K562 (cell line): Measurements from ENCODE around the gene PRKD1. TPM values are rescaled to one million over a fixed set of nuclear protein-coding genes. Genes with fewer than 3 reads are reported as not detected.

Source experiments
- ATAC-seq: fragments of 200-7000 bp; cut with Tn5 transposase; 3 replicates; pipeline ENCODE4 v1.9.1; 2020; ENCODE audit warnings: moderate library complexity
- BruUV-seq: library from RNA; stranded (reverse); fragments of 400-500 nt; replicated peaks from 2 replicates; lab custom pipeline; 2021; lab: Mats Ljungman, UMichigan
- CTCF ChIA-PET: fragments of 300-600 bp; formaldehyde crosslinking; extraction: SDS; loops from one replicate; lab custom pipeline; 2021; ENCODE audit warnings: low intra/inter-chr PET ratio; lab: Yijun Ruan, JAX
- POLR2A ChIA-PET: fragments of 300-600, 350-650 bp; sonication (Branson Sonifier 250); formaldehyde crosslinking; extraction: SDS; loops from one replicate; lab custom pipeline; 2021; ENCODE audit warnings: antibody characterized with exemption, inconsistent platforms; lab: Yijun Ruan, JAX
- DNase-seq, 4 experiments: peaks; one replicate each; pipeline versions ENCODE4 v3.0.0 to v3.0.0-alpha.2; 2011 to 2018; ENCODE audit warnings: low spot score in 3 of 4, mixed read lengths in 3 of 4; ENCODE audit errors: extremely low read depth in 1 of 4
- FAIRE-seq: peaks from 2 replicates; lab custom pipeline; 2011; peaks lifted over from hg19 to GRCh38; lab: Jason Lieb, UNC
- H2AFZ ChIP-seq: 2 replicates; pipeline ENCODE4 v1.6.0; 2011; ENCODE audit warnings: low read depth, low read length, control low read depth, inconsistent platforms
- H3K27ac ChIP-seq: fragments of 200-600 bp; 3 replicates; pipeline ENCODE4 v1.8.0; 2011; ENCODE audit warnings: low read depth, mild to moderate bottlenecking, control low read depth, inconsistent platforms, low read length, moderate library complexity, mixed read lengths; ENCODE audit errors: extremely low read depth
- H3K27me3 ChIP-seq, 2 experiments: fragments of 300-600 bp in 1 of 2; 2 replicates in 1 of 2; 3 replicates in 1 of 2; pipeline versions ENCODE4 v1.6.0 to v1.8.0; 2011; ENCODE audit warnings: inconsistent platforms in 2 of 2, low read length in 2 of 2, mild to moderate bottlenecking in 1 of 2, mixed read lengths in 1 of 2, moderate library complexity in 1 of 2; ENCODE audit not compliant: control insufficient read depth in 2 of 2, insufficient read depth in 2 of 2
- H3K36me3 ChIP-seq: fragments of 300-600 bp; 3 replicates; pipeline ENCODE4 v1.8.0; 2011; ENCODE audit warnings: mild to moderate bottlenecking, low read length, inconsistent platforms; ENCODE audit not compliant: control insufficient read depth, insufficient read depth
- H3K4me1 ChIP-seq, 2 experiments: fragments of 200-600 bp in 1 of 2; replicated peaks in 1 of 2; 2 replicates in 1 of 2; 3 replicates in 1 of 2; pipeline versions ENCODE4 v1.5.1 to v1.8.0; 2011; ENCODE audit warnings: inconsistent platforms in 2 of 2, low read length in 2 of 2, mild to moderate bottlenecking in 1 of 2, mixed read lengths in 1 of 2, moderate library complexity in 1 of 2; ENCODE audit not compliant: control insufficient read depth in 2 of 2, insufficient read depth in 2 of 2
- H3K4me2 ChIP-seq: 2 replicates; pipeline ENCODE4 v1.6.1; 2011; ENCODE audit warnings: low read length, control low read depth, inconsistent platforms, mixed read lengths; ENCODE audit not compliant: insufficient read depth
- H3K4me3 ChIP-seq: fragments of 200-600 bp; sonication (generic), shearing (Covaris generic); 2 replicates; pipeline ENCODE4 v1.5.1; 2016; ENCODE audit warnings: control low read depth, inconsistent platforms
- H3K79me2 ChIP-seq: fragments of 200-600 bp; 3 replicates; pipeline ENCODE4 v1.8.0; 2011; ENCODE audit warnings: low read length, inconsistent platforms; ENCODE audit not compliant: control insufficient read depth, insufficient read depth
- H3K9ac ChIP-seq, 2 experiments: 2 replicates each; pipeline versions ENCODE4 v1.6.0 to v1.6.1; 2011; ENCODE audit warnings: low read depth in 2 of 2, low read length in 2 of 2, control low read depth in 1 of 2, inconsistent platforms in 1 of 2, mild to moderate bottlenecking in 1 of 2, mixed read lengths in 1 of 2; ENCODE audit not compliant: insufficient read depth in 1 of 2
- H3K9me1 ChIP-seq: one replicate; pipeline ENCODE4 v1.6.0; 2011; ENCODE audit warnings: inconsistent platforms, mild to moderate bottlenecking, low read length, moderate library complexity; ENCODE audit not compliant: control insufficient read depth, insufficient read depth
- H3K9me3 ChIP-seq: replicated peaks from 2 replicates; pipeline ENCODE4 v1.5.1; 2011; ENCODE audit warnings: low read depth, low read length, inconsistent platforms; ENCODE audit not compliant: control insufficient read depth, insufficient read depth
- H4K20me1 ChIP-seq: replicated peaks from 2 replicates; pipeline ENCODE4 v1.6.1; 2011; ENCODE audit warnings: low read length, inconsistent platforms, mixed read lengths; ENCODE audit not compliant: control insufficient read depth, insufficient read depth
- BACH1 ChIP-seq: fragments of 200-800 bp; sonication (Bioruptor generic); IDR thresholded peaks from 2 replicates; pipeline ENCODE4 v1.6.1; 2016; ENCODE audit warnings: missing genetic modification characterization, missing compliant biosample characterization
- BDP1 ChIP-seq: IDR thresholded peaks from 3 replicates; pipeline ENCODE4 v1.6.1; 2011; ENCODE audit not compliant: insufficient read length, insufficient read depth
- ELF1 ChIP-seq: fragments of 200-800 bp; sonication (Bioruptor generic); IDR thresholded peaks from 2 replicates; pipeline ENCODE4 v1.6.1; 2016; ENCODE audit warnings: missing genetic modification characterization, missing compliant biosample characterization
- EWSR1 ChIP-seq: fragments of 450-650 bp; IDR thresholded peaks from 2 replicates; pipeline ENCODE4 v1.6.1; 2018; ENCODE audit warnings: borderline replicate concordance, mild to moderate bottlenecking, low read depth, moderate library complexity; ENCODE audit not compliant: partially characterized antibody
- FOXA3 ChIP-seq, 2 experiments: fragments of 450-650 bp in 1 of 2; sonication (generic) in 1 of 2; formaldehyde crosslinking; IDR thresholded peaks in 1 of 2; conservative IDR thresholded peaks in 1 of 2; 2 replicates each; pipeline versions ENCODE4 v1.4.0 to v1.8.0; 2020 to 2022; ENCODE audit warnings: mild to moderate bottlenecking in 2 of 2, missing genetic modification reagents in 1 of 2
- FOXK2 ChIP-seq, 2 experiments: fragments of 450-650 bp; IDR thresholded peaks in 1 of 2; conservative IDR thresholded peaks in 1 of 2; 2 replicates each; pipeline ENCODE4 v1.6.1; 2016; ENCODE audit warnings: low read depth in 2 of 2, mild to moderate bottlenecking in 1 of 2
- HDAC1 ChIP-seq, 2 experiments: fragments of 450-650 bp; IDR thresholded peaks; 2 replicates each; pipeline ENCODE4 v1.6.1; 2016 to 2017; ENCODE audit warnings: inconsistent platforms in 1 of 2, mild to moderate bottlenecking in 1 of 2, moderate library complexity in 1 of 2
- HDAC3 ChIP-seq: fragments of 450-650 bp; IDR thresholded peaks from 2 replicates; pipeline ENCODE4 v1.6.1; 2018; ENCODE audit warnings: borderline replicate concordance, mild to moderate bottlenecking, moderate library complexity; ENCODE audit not compliant: partially characterized antibody
- PTRF ChIP-seq: fragments of 450-650 bp; IDR thresholded peaks from 2 replicates; pipeline ENCODE4 v1.6.1; 2016; ENCODE audit warnings: mild to moderate bottlenecking, missing genetic modification characterization, missing compliant biosample characterization
- RCOR1 ChIP-seq, 2 experiments: IDR thresholded peaks; 2 replicates each; pipeline ENCODE4 v1.6.1; 2012; ENCODE audit warnings: low read depth in 2 of 2, low read length in 2 of 2, borderline replicate concordance in 1 of 2, improper control_type of control experiment in 1 of 2
- RNF2 ChIP-seq: sonication (generic); IDR thresholded peaks from 2 replicates; pipeline ENCODE4 v1.6.1; 2016
- UBTF ChIP-seq, 2 experiments: IDR thresholded peaks; 2 replicates each; pipeline ENCODE4 v1.6.1; 2012; ENCODE audit warnings: improper control_type of control experiment in 2 of 2, low read depth in 2 of 2, low read length in 2 of 2, borderline replicate concordance in 1 of 2
- ZKSCAN8 ChIP-seq: fragments of 200-800 bp; sonication (Bioruptor generic); IDR thresholded peaks from 2 replicates; pipeline ENCODE4 v1.6.1; 2016; ENCODE audit warnings: missing genetic modification characterization, missing compliant biosample characterization
- ZNF347 ChIP-seq: fragments of 450-650 bp; formaldehyde crosslinking; IDR thresholded peaks from 2 replicates; pipeline ENCODE4 v1.4.0; 2020; ENCODE audit warnings: low read depth, mild to moderate bottlenecking, moderate library complexity
- ZNF830 ChIP-seq: fragments of 250-450 bp; sonication (Bioruptor Pico); IDR thresholded peaks from 2 replicates; pipeline ENCODE4 v1.5.0; 2021; ENCODE audit warnings: mild to moderate bottlenecking
- ZSCAN29 ChIP-seq: fragments of 450-650 bp; IDR thresholded peaks from 2 replicates; pipeline ENCODE4 v1.6.1; 2017
- WGBS: fragments of 100-300 bp; shearing (Covaris generic); methylation state at CpG from one replicate; pipeline ENCODE4 v1.1.6; 2016; ENCODE audit warnings: low coverage, mixed read lengths; ENCODE audit not compliant: insufficient coverage; ENCODE audit errors: missing lambda C conversion rate; 5-methylcytosine and 5-hydroxymethylcytosine counted together
- in situ Hi-C: fragments of 300-500 bp; cut with MboI; formaldehyde crosslinking; loops from 4 replicates; pipeline ENCODE4 v1.15.0; 2018; ENCODE audit warnings: inconsistent platforms, mixed read lengths
- intact Hi-C: fragments of 100-400 bp; cut with micrococcal nuclease; formaldehyde crosslinking; loops from 2 replicates; pipeline ENCODE4 v1.14.2; 2022
- polyA plus RNA-seq, 8 experiments: library from polyadenylated mRNA; depleted of rRNA in 4 of 8; stranded (reverse) in 5 of 8; unstranded in 3 of 8; fragments of >200 nt; fragmentation: Nextera tagmentation in 2 of 8; fragmentation: Illumina TruSeq in 1 of 8; extraction: Ambion mirVana in 2 of 8; extraction: Trizol in 1 of 8; gene quantifications; 2 replicates each; pipeline versions ENCODE4 v1.2.1 to v1.2.3, GENCODE V29; 2011 to 2014; ENCODE audit warnings: inconsistent platforms in 1 of 8, missing spikeins in 1 of 8
- total RNA-seq, 7 experiments: library from RNA; depleted of rRNA in 6 of 7; stranded (reverse); fragments of >200 nt in 6 of 7; fragmentation: Illumina TruSeq in 2 of 7; extraction: Trizol in 2 of 7; gene quantifications; 2 replicates each; pipeline versions ENCODE4 v1.2.1 to v1.2.3, GENCODE V29; 2011 to 2021; ENCODE audit warnings: low replicate concordance in 1 of 7
- TF ChIP-seq, protein P1 (sequence below): fragments of 250-450 bp; sonication (Bioruptor Pico); IDR thresholded peaks from 2 replicates; pipeline ENCODE4 v1.8.0; 2021; ENCODE audit warnings: mild to moderate bottlenecking, moderate library complexity

The PRKD1 gene
- total and polyA plus RNA-seq, 9 of the 15 experiments (the other 6 are each of a cell fraction or from before 2014, with no cell fraction given): 0.04 to 0.25 (median 0.13) TPM; not detected in 1

DNA sequence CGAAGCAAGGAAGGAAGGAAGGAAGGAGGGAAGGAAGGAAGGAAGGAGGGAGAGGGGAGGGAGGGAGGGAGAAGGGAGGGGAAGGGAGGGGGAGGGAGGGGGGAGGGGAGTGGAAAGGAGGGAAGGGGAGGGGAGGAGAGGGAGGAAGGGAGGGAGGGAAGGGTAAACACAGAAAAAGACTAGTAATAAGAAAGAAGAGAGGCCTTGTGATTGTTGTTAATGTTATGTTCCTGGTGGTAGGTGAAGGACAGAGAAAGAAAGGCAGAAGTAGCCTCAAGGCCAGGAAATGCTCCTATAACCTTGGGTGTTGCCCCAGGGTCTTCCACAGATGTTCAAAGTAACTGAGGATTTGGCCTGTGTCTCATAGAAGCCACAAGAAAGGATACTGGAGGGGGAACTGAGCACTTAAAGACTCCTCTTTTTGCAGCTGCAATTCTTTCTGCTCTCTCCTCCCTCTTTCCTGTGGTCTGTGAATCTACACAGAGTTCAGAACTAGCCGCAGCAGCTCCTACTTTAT lies 164.2 kb downstream of the PRKD1 start:
- WGBS: 9% methylated on average over 2 of the region's 2 CpGs
- Histone ChIP-seq H3K9me3 (no peaks in the 10 kb centered on the region), H3K36me3 (no peaks in the 10 kb centered on the region), H3K27me3 (no peaks in the 10 kb centered on the region), H2AFZ (no peak overlapping the region), H4K20me1 (no peaks in the 10 kb centered on the region), H3K79me2 (no peaks in the 10 kb centered on the region), H3K27ac (no peak overlapping the region), H3K4me3 (no peak overlapping the region), H3K9me1 (no peaks in the 10 kb centered on the region), H3K4me1 (no peaks in the 10 kb centered on the region), H3K9ac (no peak overlapping the region), H3K4me2 (no peak overlapping the region)
- DNase-seq: no peak
- FAIRE-seq: no peak
- BruUV-seq: no TSS peak
- ChIA-PET CTCF (no interaction called here), POLR2A (no interaction called here)
- no peak for TF ChIP-seq FOXK2 (conservative IDR thresholded peaks at IDR 0.05 in 1 of 2, IDR thresholded peaks at IDR 0.05 in 1 of 2; ENCODE audit: low read depth in 2 of 2)
- TF ChIP-seq FOXA3 (CRISPR knock-in tag; conservative IDR thresholded peaks at IDR 0.05 in 1 of 2, IDR thresholded peaks at IDR 0.05 in 1 of 2): no peak
- no peak for TF ChIP-seq BDP1
- TF ChIP-seq HDAC3: no peak
- no peak for TF ChIP-seq EWSR1
- no peak for TF ChIP-seq ELF1 (tag)
- TF ChIP-seq, protein P1, sequence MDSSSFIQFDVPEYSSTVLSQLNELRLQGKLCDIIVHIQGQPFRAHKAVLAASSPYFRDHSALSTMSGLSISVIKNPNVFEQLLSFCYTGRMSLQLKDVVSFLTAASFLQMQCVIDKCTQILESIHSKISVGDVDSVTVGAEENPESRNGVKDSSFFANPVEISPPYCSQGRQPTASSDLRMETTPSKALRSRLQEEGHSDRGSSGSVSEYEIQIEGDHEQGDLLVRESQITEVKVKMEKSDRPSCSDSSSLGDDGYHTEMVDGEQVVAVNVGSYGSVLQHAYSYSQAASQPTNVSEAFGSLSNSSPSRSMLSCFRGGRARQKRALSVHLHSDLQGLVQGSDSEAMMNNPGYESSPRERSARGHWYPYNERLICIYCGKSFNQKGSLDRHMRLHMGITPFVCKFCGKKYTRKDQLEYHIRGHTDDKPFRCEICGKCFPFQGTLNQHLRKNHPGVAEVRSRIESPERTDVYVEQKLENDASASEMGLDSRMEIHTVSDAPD (CRISPR knock-in tag): no peak
- TF ChIP-seq UBTF (IDR thresholded peaks at IDR 0.05; ENCODE audit: borderline replicate concordance in 1 of 2, low read depth in 2 of 2, low read length in 2 of 2): no peak
- TF ChIP-seq ZNF830: no peak
- TF ChIP-seq ZNF347 (CRISPR knock-in tag): no peak
- TF ChIP-seq BACH1 (tag): no peak
- TF ChIP-seq ZSCAN29: no peak
- TF ChIP-seq ZKSCAN8: no peak
- no peak for TF ChIP-seq RCOR1 (IDR thresholded peaks at IDR 0.05; ENCODE audit: borderline replicate concordance in 1 of 2, low read depth in 2 of 2, low read length in 2 of 2)
- no peak for TF ChIP-seq HDAC1 (IDR thresholded peaks at IDR 0.05)
- no peak for TF ChIP-seq RNF2
- no peak for TF ChIP-seq PTRF (tag)
- ATAC-seq: no peak
- in situ Hi-C loops (no loop called here), intact Hi-C loops (no loop called here)
